AG04450 (cell line): ENCODE results near the gene AZI2. TPM values are rescaled to one million over a fixed set of nuclear protein-coding genes. Genes with fewer than 3 reads are reported as not detected.

ENCODE experiments used
- CTCF ChIA-PET: fragments of 300-600, 350-600 bp; formaldehyde crosslinking; extraction: SDS; loops from one replicate; lab custom pipeline; 2022; ENCODE audit warnings: antibody characterized with exemption, inconsistent platforms; lab: Charles Lee
- POLR2A ChIA-PET: fragments of 350-600 bp; formaldehyde crosslinking; extraction: SDS; loops from one replicate; lab custom pipeline; 2021; ENCODE audit warnings: antibody characterized with exemption, inconsistent platforms; lab: Yijun Ruan, JAX
- DNase-seq: peaks from one replicate; pipeline ENCODE4 v3.0.0-alpha.2; 2011; ENCODE audit warnings: low read depth, low spot score
- H3K27ac ChIP-seq: one replicate; pipeline ENCODE4 v1.5.1; 2012; ENCODE audit warnings: low read depth, low read length, control low read depth
- H3K27me3 ChIP-seq: one replicate; pipeline ENCODE4 v1.6.0; 2012; ENCODE audit warnings: low read length; ENCODE audit not compliant: control insufficient read depth, insufficient read depth
- H3K4me3 ChIP-seq: 2 replicates; pipeline ENCODE4 v1.5.1; 2011; ENCODE audit warnings: mild to moderate bottlenecking, low read depth, low read length, control low read depth
- H3K9me3 ChIP-seq: 2 replicates; pipeline ENCODE4 v1.5.1; 2012; ENCODE audit warnings: low read length; ENCODE audit not compliant: control insufficient read depth, insufficient read depth
- CTCF ChIP-seq: IDR thresholded peaks from 2 replicates; pipeline ENCODE4 v1.5.1; 2011; ENCODE audit warnings: low read depth, low read length, control low read depth, inconsistent platforms
- polyA plus RNA-seq: library from polyadenylated mRNA; depleted of rRNA; stranded (reverse); fragments of >200 nt; gene quantifications from 2 replicates; pipeline ENCODE4 v1.2.3, GENCODE V29; 2011

AZI2 gene
- polyA plus RNA-seq, 1 experiment, result 164 TPM

DNA sequence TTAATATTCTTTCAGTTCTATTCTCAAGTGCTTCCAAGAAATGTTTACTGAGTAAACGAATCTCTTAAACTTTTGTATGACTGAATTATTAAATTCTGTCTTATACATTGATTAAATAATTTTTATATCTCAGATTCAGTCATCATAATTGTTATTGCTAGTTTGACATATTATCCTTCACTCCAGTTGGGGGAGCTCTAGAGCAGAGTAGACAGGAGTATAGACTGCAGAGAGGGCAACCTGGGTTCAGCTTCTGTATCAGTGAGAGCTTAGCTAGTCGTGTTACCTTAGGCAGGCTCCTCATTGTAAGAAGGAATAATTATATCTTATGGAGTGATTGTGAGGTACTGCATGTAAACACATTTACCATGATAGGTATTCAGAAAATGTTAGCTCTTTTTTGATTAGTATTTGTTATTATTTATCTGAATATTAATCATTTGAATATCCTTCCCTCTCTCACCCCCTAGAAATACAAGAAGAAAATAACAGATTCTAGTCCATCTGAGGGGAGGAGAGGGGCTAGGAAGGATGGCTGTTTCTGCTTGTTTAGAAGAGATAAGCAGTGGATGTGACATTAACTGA, 31.1 kb downstream of the AZI2 start:
- Histone ChIP-seq H3K27me3 (no peaks in the 10 kb centered on the region), H3K4me3 (no peak overlapping the region), H3K9me3 (no peaks in the 10 kb centered on the region), H3K27ac (no peak overlapping the region)
- TF ChIP-seq CTCF, result peak; percentile 65
- DNase-seq, result no peak
- CTCF ChIA-PET, result interaction anchor here (0.6 to 2.2 kb wide), 17 partner anchors 10 to 1031 kb away, joined by 3 to 22 read pairs (median 4); no protein-coding TSS in a partner anchor
- POLR2A ChIA-PET, result no interaction called here

- ChIA-PET CTCF (interaction anchor here (0.9 kb wide), 2 partner anchors 9 to 12 kb away, joined by 4 read pairs; no protein-coding TSS in a partner anchor), POLR2A (no interaction called here)
- Histone ChIP-seq H3K27ac (no peak overlapping the region), H3K4me3 (no peak overlapping the region), H3K9me3 (no peaks in the 10 kb centered on the region), H3K27me3 (no peaks in the 10 kb centered on the region)
- no peak for DNase-seq
- TF ChIP-seq CTCF, result no peak
These were observed 32.4 kb downstream of the AZI2 start for GRCh38 chr3:28316226-28316625.

DNA sequence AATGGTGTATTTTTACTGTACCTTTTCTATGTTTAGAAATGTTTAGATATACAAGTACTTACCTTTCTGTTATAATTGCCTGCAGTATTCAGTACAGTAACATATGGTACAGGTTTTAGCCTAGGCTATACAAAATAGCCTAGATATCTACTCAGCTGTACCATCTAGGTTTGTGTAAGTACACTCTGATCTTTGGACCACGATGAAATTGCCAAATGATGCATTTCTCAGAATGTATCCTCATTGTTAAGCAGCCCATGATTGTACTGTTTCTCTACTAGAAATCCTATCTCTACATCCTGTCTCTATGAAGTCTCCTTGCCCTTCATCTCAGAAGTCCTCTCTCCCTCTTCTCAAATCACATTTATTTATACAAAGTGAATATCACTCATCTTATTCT, 32.9 kb downstream of the AZI2 start:
- TF ChIP-seq CTCF, result no peak
- ChIA-PET CTCF (interaction anchor here (0.9 to 1.4 kb wide), 3 partner anchors 10 to 604 kb away, joined by 3 to 4 read pairs (median 4); no protein-coding TSS in a partner anchor), POLR2A (no interaction called here)
- Histone ChIP-seq H3K27me3 (no peaks in the 10 kb centered on the region), H3K4me3 (no peak overlapping the region), H3K27ac (no peak overlapping the region), H3K9me3 (no peaks in the 10 kb centered on the region)
- no peak for DNase-seq

- H3K27ac ChIP-seq, result no peak overlapping the region
- no peaks in the 10 kb centered on the region for H3K9me3 ChIP-seq
- no peak overlapping the region for H3K4me3 ChIP-seq
- ChIA-PET CTCF (interaction anchor here (0.9 to 1.5 kb wide), 3 partner anchors 9 to 596 kb away, joined by 3 to 4 read pairs (median 3); no protein-coding TSS in a partner anchor), POLR2A (no interaction called here)
- no peak for DNase-seq
- TF ChIP-seq CTCF, result no peak
- H3K27me3 ChIP-seq, result no peaks in the 10 kb centered on the region
These were observed 40.4 kb downstream of the AZI2 start for GRCh38 chr3:28308196-28308595.

GRCh38 chr3:28301688-28302087, 46.9 kb downstream of the AZI2 start:
- Histone ChIP-seq H3K27me3 (no peaks in the 10 kb centered on the region), H3K4me3 (no peak overlapping the region), H3K9me3 (no peaks in the 10 kb centered on the region), H3K27ac (no peak overlapping the region)
- ChIA-PET CTCF (no interaction called here), POLR2A (no interaction called here)
- no peak for TF ChIP-seq CTCF
- DNase-seq, result no peak
